Posterior cingulate gyrus (tissue), 11 donors: ENCODE data around the gene MZT2A.
"Not testable (repeated sequence)": the region's sequence is repeated elsewhere in the genome, so short reads cannot be mapped to it uniquely, and the experiment has no call there.

ENCODE experiments used
- DNase-seq, 10 donors: peaks; one replicate each; pipeline versions ENCODE4 v3.0.0 to v3.0.0-alpha.2; 2020 to 2021; ENCODE audit warnings: mixed read lengths in 3 of 10
- intact Hi-C: fragments of 100-400 bp; cut with DNase I; formaldehyde crosslinking; loops from one replicate; pipeline ENCODE4 v1.15.1; 2023

Gene MZT2A

GRCh38 chr2:131473266-131473665 is 18.9 kb downstream of the MZT2A start:
- intact Hi-C loops, DNase-seq: not testable (repeated sequence)

DNA sequence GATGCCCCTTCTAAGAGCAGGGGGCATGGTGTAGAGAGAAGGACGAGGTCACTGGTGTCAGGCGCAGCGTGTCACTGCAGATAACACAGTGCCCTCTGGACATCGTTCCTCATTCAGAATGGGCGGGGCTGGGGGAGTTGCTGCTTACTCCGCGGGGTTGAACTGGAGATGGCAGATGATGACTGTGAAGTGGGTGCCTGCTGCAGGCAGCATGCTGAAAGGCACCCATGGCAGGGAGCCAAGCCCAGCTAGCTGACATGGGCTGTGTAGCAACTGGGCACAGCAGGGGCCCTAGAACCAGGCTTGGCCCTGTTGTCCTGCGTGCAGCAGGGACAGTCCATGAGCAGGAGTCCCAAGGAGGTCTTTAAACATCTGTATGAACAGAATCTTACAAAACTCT is 20.6 kb downstream of the MZT2A start:
- intact Hi-C loops = not testable (repeated sequence)

DNA sequence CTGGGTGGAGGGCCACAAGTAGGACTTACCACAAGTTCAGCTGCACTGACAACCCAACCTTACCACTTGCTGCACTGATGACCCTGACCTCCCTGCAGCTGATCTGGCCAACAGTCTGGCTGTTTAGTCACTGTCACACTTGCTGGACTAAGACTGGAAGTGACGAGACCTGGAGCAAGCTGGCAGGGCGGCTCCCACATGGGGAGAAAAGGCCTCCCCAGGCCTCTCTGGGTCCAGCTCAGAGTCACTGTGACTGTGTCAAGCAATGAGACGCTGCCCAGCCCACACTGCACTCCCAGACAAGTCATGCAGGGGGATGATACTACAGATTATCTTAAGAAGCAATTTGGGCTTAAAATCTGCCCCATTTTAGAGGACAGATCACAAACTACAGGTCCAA is 21.3 kb downstream of the MZT2A start:
- DNase-seq, intact Hi-C loops: not testable (repeated sequence)

More for the DNA sequence above, 20.6 kb downstream of the MZT2A start:
- DNase-seq = peak in 1 of 10 donors; percentile 78

DNA sequence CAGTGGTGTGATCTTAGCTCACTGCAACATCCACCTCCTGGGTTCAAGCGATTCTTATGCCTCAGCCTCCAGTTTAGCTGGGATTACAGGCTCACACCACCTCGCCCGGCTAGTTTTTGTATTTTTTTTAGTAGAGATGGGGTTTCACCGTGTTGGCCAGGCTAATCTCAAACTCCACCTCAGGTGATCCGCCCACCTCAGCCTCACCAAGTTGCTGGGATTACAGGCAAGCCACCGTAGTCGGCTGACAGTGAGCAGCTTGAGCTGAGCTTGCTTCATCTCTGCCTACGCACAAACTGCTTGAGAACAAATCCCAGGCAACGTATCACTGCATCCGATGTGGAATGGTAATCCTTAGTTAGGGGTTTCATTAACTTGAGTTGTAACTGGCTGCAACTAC is 24.5 kb downstream of the MZT2A start:
- peak in 1 of 10 donors; percentile 54 for DNase-seq
- intact Hi-C loops = not testable (repeated sequence)

- DNase-seq, intact Hi-C loops: not testable (repeated sequence)
These were observed 37.3 kb downstream of the MZT2A start for GRCh38 chr2:131454914-131455313.

DNA sequence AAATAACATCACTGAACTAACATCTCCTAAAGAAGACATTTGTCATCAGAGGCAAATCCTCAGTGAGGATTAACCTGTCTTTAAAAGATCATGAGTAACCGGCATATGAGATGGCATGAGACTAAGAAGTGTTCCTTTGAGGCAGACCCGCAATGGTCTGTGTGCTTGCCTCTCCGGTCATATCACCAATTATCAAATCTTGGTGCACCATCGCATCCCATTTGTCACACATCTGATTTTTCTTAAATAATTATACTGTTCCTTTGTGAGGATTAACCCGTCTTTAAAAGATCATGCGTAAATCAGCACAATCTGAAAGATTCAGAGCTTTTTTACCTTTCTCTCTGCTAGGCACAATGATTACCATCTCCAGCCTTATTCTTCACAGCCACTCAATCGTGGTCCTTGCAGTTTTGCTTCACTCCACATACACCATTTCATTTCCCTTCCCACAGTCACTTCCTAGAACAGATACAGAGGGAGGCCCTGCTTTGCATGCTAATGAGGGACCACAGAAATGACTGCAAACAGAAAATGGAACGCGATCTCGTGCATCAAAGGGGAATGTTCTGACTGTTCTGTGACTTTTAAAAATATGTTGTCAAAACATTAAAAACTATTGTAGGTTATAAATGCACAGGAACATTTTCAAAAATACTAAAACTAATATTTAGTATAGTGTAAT is 40.8 kb downstream of the MZT2A start:
- DNase-seq, intact Hi-C loops: not testable (repeated sequence)

DNA sequence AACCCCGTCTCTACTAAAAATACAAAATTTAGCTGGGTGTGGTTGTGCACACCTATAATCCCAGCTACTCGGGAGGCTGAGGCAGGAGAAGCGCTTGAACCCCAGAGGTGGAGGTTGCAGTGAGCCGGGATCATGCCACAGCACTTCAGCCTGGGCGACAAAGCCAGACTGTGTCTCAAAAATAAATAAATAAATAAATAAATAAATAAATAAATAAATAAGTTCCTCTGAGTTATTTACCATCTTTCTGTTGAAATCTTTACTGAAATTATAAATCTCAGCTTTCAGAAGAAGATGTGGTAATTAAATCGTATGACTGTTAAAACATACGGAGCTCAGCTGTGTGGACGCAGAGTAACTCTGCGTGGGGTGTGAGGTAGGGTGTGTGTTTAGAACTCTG is 44.2 kb downstream of the MZT2A start:
- DNase-seq, intact Hi-C loops: not testable (repeated sequence)

DNA sequence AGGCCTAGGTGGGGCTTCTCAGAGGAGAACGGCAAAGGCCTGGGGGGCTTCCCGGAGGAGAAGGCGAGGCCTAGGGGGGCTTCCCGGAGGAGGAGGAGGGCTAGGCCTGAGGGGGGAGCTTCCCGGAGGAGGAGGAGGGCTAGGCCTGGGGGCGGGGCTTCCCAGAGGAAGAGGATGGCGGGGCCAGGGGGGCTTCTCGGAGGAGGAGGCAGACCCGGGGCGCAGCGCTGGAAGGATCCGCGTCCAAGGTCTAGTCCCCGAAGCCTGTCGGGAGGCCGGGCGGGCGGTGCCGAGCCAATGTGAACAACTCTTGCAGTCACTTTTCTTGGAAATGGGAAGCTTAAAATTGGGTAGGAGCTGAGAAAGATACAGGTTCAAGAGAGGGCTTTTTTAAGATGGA is 46.3 kb downstream of the MZT2A start:
- peak in 1 of 10 donors; percentile 75 for DNase-seq
- intact Hi-C loops = no loop called here

DNA sequence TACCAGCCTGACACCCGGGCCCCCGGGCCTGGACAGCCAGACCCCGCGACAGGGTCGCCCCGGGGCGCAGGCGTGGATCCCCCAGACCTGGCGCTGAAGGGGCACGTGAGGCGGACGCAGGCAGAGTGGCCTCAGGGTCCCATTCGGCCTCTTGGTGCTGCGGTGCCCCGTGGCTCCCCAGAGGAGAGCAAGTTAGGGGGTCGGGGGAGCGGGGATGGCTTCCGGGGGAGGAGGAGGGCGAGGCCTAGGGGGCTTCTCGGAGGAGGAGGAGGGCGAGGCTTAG is 46.7 kb downstream of the MZT2A start:
- intact Hi-C loops = not testable (repeated sequence)
- DNase-seq = peak in 1 of 10 donors; percentile 76

DNA sequence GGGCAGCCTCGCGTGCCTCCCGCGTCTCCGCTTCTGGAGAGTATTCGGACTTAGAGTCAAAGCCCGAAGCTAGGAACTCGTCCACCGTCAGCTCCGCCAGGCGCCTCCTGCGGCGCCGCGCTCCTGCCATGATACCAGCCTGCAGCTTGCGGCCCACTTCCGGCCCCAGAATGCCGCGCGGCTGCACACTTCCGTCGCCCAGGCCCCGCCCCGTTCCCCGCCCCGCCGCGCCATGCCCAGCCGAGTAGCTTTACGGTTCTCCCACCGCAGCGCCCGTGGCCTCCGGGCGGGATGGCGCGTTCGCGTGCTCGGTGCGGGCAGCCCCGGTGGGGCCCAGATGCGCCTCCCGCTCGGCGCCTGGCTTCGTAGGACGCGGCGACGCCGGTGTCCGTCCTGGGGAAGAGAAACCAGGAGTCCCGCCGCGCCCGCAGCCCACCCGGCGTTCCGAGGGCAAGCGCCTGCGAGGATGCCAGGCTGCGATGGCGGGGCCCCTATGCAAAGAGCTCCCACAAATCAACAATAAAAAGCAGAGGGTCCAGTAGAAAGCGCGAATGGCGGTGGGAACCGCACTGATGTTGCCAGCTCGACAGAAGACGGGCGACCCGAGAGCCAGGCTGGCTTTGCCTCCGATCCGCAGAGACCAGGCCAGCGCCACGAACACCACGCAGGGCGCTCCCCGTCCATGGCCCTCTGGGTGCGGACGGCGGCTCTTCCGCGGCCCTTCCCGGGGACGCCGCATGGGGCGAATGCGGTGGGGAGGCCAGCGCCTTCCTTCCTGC is 47.3 kb downstream of the MZT2A start:
- intact Hi-C loops, DNase-seq: not testable (repeated sequence)

- DNase-seq, intact Hi-C loops: not testable (repeated sequence)
These were observed 51.3 kb downstream of the MZT2A start for GRCh38 chr2:131440742-131441468.
